Measurements from ENCODE around the gene MYL5. TPM values are rescaled to one million over a fixed set of nuclear protein-coding genes. Genes with fewer than 3 reads are reported as not detected.
A peak's percentile ranks its signal among the peaks of the same experiment; 100 is the strongest.

Gene MYL5
- total RNA-seq, 3 donors from 2014 or later: 26.1 to 52.5 (median 50.7) TPM

GRCh38 chr4:654503-654845, 19.9 kb upstream of the MYL5 start:
- intact Hi-C loops (cut with DNase I, micrococcal nuclease): no loop called here
- no peak for TF ChIP-seq CTCF (IDR thresholded peaks at IDR 0.05)
- no peak for ATAC-seq

GRCh38 chr4:654871-655463, 19.4 kb upstream of the MYL5 start:
- H3K36me3 ChIP-seq (ENCODE audit: low read depth): no peaks in the 10 kb centered on the region
- no peak overlapping the region for H3K4me3 ChIP-seq
- no peak for TF ChIP-seq CTCF (IDR thresholded peaks at IDR 0.05)
- intact Hi-C loops (cut with DNase I, micrococcal nuclease): no loop called here
- ATAC-seq: no peak
- no peaks in the 10 kb centered on the region for H3K4me1 ChIP-seq (ENCODE audit: low read depth)
- peak in 2 of 3 donors; percentile 16 to 36 for DNase-seq
- no peaks in the 10 kb centered on the region for H3K9me3 ChIP-seq

More at GRCh38 chr4:654503-654845, 19.9 kb upstream of the MYL5 start:
- no peak overlapping the region for H3K4me3 ChIP-seq
- no peaks in the 10 kb centered on the region for H3K4me1 ChIP-seq (ENCODE audit: low read depth)
- DNase-seq: peak in 2 of 3 donors; percentile 3 to 29
- H3K9me3 ChIP-seq: no peaks in the 10 kb centered on the region
- no peaks in the 10 kb centered on the region for H3K36me3 ChIP-seq (ENCODE audit: low read depth)

DNA sequence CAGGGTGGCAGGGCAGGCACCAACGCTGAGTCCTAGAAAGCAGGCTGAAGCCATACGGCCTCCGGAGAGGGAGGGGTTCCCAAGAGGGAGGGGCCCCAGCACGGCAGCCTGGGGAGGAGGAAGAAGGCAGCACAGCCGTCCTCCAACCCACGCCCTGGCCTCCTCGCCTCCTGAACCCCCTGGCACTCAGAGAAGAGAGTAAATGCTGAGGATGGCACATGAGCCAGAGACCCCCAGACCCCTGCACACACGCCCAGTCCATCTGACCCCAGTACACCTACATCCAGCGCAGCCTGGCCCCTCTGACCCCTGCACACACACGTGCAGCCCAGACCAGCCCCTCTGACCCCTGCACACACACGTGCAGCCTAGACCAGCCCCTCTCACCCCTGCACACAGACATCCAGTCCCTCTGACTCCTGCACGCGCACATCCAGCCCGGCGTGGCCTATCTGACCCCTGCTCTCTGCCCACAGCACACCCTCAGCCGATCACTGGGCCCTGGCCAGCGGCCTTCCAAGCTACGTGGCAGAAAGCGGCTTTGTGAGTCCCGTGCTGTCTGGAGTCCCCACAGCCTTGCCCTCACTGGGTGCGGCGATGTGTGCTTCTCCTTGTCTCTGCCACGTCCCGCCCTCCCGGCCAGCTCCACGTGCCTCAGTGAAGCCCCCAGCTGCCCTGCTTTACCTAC, 18.7 kb upstream of the MYL5 start:
- no peaks in the 10 kb centered on the region for H3K9me3 ChIP-seq
- no peaks in the 10 kb centered on the region for H3K4me1 ChIP-seq (ENCODE audit: low read depth)
- DNase-seq: peak in 2 of 3 donors; percentile 17 to 31
- intact Hi-C loops (cut with DNase I, micrococcal nuclease): no loop called here
- TF ChIP-seq CTCF (IDR thresholded peaks at IDR 0.05): no peak
- ATAC-seq: no peak
- no peak overlapping the region for H3K4me3 ChIP-seq
- H3K36me3 ChIP-seq (ENCODE audit: low read depth): no peaks in the 10 kb centered on the region

- ATAC-seq (peak; percentile 33), DNase-seq (peak in 2 of 3 donors; percentile 22 to 42)
- intact Hi-C loops (cut with DNase I, micrococcal nuclease): no loop called here
- H3K4me1 ChIP-seq (ENCODE audit: low read depth): no peaks in the 10 kb centered on the region
- H3K36me3 ChIP-seq (ENCODE audit: low read depth): no peaks in the 10 kb centered on the region
- no peaks in the 10 kb centered on the region for H3K9me3 ChIP-seq
- no peak overlapping the region for H3K4me3 ChIP-seq
- TF ChIP-seq CTCF (IDR thresholded peaks at IDR 0.05): no peak
These were observed 17.7 kb upstream of the MYL5 start for GRCh38 chr4:656436-657337.

DNA sequence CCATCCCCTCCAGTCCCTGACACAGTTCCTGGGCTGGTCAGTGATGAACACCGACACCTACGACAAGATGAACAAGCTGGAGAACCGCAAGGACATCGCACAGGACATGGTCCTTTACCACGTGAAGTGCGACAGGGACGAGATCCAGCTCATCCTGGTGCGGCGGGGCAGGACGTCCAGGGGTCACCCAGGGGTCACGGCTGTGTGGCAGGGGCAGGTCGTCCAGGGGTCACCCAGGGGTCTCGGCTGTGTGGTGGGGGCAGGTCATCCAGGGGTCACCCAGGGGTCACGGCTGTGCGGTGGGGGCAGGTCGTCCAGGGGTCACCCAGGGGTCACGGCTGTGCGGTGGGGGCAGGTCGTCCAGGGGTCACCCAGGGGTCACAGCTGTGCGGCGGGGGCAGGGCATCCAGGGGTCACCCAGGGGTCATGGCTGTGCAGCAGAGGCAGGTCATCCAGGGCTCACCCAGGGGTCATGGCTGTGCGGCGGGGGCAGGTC, 17.0 kb upstream of the MYL5 start:
- intact Hi-C loops (cut with DNase I, micrococcal nuclease): no loop called here
- TF ChIP-seq CTCF (IDR thresholded peaks at IDR 0.05): no peak
- H3K4me3 ChIP-seq: no peak overlapping the region
- H3K36me3 ChIP-seq (ENCODE audit: low read depth): no peaks in the 10 kb centered on the region
- ATAC-seq (no peak), DNase-seq (peak in 2 of 3 donors; percentile 12 to 34)
- H3K9me3 ChIP-seq: no peaks in the 10 kb centered on the region
- H3K4me1 ChIP-seq (ENCODE audit: low read depth): no peaks in the 10 kb centered on the region
